Sigmoid colon (tissue), 7 donors: ENCODE data around the gene DVL3. TPM values are rescaled to one million over a fixed set of nuclear protein-coding genes. Genes with fewer than 3 reads are reported as not detected.

Experiments used
- DNase-seq: peaks from one replicate; pipeline ENCODE4 v3.0.0-alpha.2; 2019
- H3K27ac ChIP-seq, 4 donors: fragments of 200-600 bp; sonication (generic); one replicate each; pipeline ENCODE4 v1.5.1; 2016 to 2019; ENCODE audit warnings: mild to moderate bottlenecking in 1 of 4
- H3K27me3 ChIP-seq, 3 donors: fragments of 200-600 bp; sonication (generic); one replicate each; pipeline ENCODE4 v1.5.1; 2019; ENCODE audit warnings: mild to moderate bottlenecking in 1 of 3
- H3K36me3 ChIP-seq, 4 donors: fragments of 200-600 bp; sonication (generic); one replicate each; pipeline ENCODE4 v1.5.1; 2016 to 2019
- H3K4me1 ChIP-seq, 4 donors: fragments of 200-600 bp; sonication (generic); one replicate each; pipeline ENCODE4 v1.5.1; 2017 to 2019
- H3K4me3 ChIP-seq, 4 donors: fragments of 200-600 bp; sonication (generic); one replicate each; pipeline ENCODE4 v1.5.1; 2017 to 2019; ENCODE audit warnings: mild to moderate bottlenecking in 2 of 4, moderate library complexity in 1 of 4
- H3K9me3 ChIP-seq, 4 donors: fragments of 200-600 bp in 3 of 4; sonication (generic) in 3 of 4; one replicate each; pipeline versions ENCODE4 v1.5.1 to v1.6.1; 2013 to 2019
- EP300 ChIP-seq, 4 donors: sonication (generic); formaldehyde crosslinking; IDR thresholded peaks; one replicate each; pipeline ENCODE4 v1.6.1; 2017; ENCODE audit warnings: antibody characterized with exemption in 4 of 4
- POLR2A ChIP-seq, 2 donors: fragments of 450-650 bp; IDR thresholded peaks; one replicate each; pipeline ENCODE4 v1.6.1; 2016; ENCODE audit warnings: antibody characterized with exemption in 2 of 2, mild to moderate bottlenecking in 2 of 2, moderate library complexity in 2 of 2
- POLR2AphosphoS5 ChIP-seq, 4 donors: sonication (generic); formaldehyde crosslinking; IDR thresholded peaks; one replicate each; pipeline ENCODE4 v1.6.1; 2017; ENCODE audit warnings: antibody characterized with exemption in 4 of 4
- WGBS, 2 donors: extraction: QIAGEN DNeasy Blood & Tissue Kit; methylation state at CpG; one replicate each; pipeline ENCODE4 v1.1.7; 2013; 5-methylcytosine and 5-hydroxymethylcytosine counted together
- intact Hi-C: fragments of 100-400 bp; cut with DNase I; formaldehyde crosslinking; loops from one replicate; pipeline ENCODE4 v1.15.1; 2023
- polyA plus RNA-seq, 3 donors: library from polyadenylated mRNA; stranded (reverse); fragments of 200-250 nt; gene quantifications; one replicate each; pipeline ENCODE4 v1.2.3, GENCODE V29; 2013
- total RNA-seq, 4 donors: library from RNA; depleted of rRNA; stranded (reverse); fragments of >200 nt; gene quantifications; one replicate each; pipeline ENCODE4 v1.1.0, GENCODE V29; 2016
- TF ChIP-seq, protein P1 (sequence below), 4 experiments: fragments of 450-650 bp in 3 of 4; fragments of 200-600 bp in 1 of 4; IDR thresholded peaks; one replicate each; pipeline ENCODE4 v1.5.1; 2016 to 2019; ENCODE audit warnings: antibody characterized with exemption in 4 of 4, mild to moderate bottlenecking in 3 of 4, moderate library complexity in 2 of 4
- donor health status: healthy with polysubstance abuse.
- donor health status: Bipolar disorder and iron deficiency.
- donor health status: healthy.

The DVL3 gene
- total and polyA plus RNA-seq, 7 donors = 15.0 to 71.2 (median 40.8) TPM

GRCh38 chr3:184186902-184187207 lies 31.7 kb downstream of the DVL3 start:
- intact Hi-C loops = loop anchor here (2.0 to 5.0 kb wide), 4 partner anchors 52 to 170 kb away; partner anchors contain the start of genes ABCC5, ALG3, EEF1AKMT4 and EIF2B5
- Histone ChIP-seq H3K27ac (peak overlapping the region; percentile 87 to 90 (median 88)), H3K4me1 (peaks cover 0 to 37% (median 29%) of the 10 kb centered on the region in 4 donors), H3K27me3 (no peaks in the 10 kb centered on the region), H3K36me3 (peaks cover 36 to 76% (median 63%) of the 10 kb centered on the region in 4 donors), H3K4me3 (peak overlapping the region; percentile 71 to 98 (median 96)), H3K9me3 (no peaks in the 10 kb centered on the region)
- TF ChIP-seq, protein P1, sequence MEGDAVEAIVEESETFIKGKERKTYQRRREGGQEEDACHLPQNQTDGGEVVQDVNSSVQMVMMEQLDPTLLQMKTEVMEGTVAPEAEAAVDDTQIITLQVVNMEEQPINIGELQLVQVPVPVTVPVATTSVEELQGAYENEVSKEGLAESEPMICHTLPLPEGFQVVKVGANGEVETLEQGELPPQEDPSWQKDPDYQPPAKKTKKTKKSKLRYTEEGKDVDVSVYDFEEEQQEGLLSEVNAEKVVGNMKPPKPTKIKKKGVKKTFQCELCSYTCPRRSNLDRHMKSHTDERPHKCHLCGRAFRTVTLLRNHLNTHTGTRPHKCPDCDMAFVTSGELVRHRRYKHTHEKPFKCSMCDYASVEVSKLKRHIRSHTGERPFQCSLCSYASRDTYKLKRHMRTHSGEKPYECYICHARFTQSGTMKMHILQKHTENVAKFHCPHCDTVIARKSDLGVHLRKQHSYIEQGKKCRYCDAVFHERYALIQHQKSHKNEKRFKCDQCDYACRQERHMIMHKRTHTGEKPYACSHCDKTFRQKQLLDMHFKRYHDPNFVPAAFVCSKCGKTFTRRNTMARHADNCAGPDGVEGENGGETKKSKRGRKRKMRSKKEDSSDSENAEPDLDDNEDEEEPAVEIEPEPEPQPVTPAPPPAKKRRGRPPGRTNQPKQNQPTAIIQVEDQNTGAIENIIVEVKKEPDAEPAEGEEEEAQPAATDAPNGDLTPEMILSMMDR (IDR thresholded peaks at IDR 0.05) = no peak
- TF ChIP-seq POLR2A (IDR thresholded peaks at IDR 0.05) (no peak), EP300 (IDR thresholded peaks at IDR 0.05) (no peak), POLR2AphosphoS5 (IDR thresholded peaks at IDR 0.05) (no peak)
- DNase-seq = no peak
- 8 to 16% methylated on average over 3 of the region's 3 CpGs for WGBS, 2 donors

DNA sequence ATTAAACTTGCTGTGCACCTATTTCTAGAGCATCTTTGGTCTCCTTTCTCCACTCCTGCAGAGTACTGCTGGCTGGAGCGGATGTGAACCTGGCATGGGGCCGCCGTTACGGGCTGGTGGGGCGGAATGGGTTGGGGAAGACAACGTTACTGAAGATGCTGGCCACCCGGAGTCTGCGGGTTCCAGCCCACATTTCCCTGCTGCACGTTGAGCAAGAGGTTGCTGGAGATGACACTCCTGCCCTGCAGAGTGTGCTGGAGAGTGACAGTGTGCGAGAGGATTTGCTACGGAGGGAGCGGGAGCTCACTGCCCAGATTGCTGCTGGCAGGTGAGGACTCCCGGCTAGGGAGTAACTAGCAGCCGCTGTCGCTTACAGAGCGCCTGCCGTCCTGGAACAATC lies 32.9 kb downstream of the DVL3 start:
- DNase-seq = no peak
- WGBS, 2 donors = 94 to 95% methylated on average over 17 of the region's 17 CpGs
- Histone ChIP-seq H3K27ac (no peak overlapping the region), H3K9me3 (no peaks in the 10 kb centered on the region), H3K4me1 (peaks cover 0 to 37% (median 29%) of the 10 kb centered on the region in 4 donors), H3K36me3 (peaks cover 38 to 76% (median 63%) of the 10 kb centered on the region in 4 donors), H3K4me3 (no peak overlapping the region), H3K27me3 (no peaks in the 10 kb centered on the region)
- intact Hi-C loops = loop anchor here (5.0 kb wide), 3 partner anchors 59 to 171 kb away; partner anchors contain the start of genes ABCC5, ALG3, EEF1AKMT4 and PSMD2
- TF ChIP-seq POLR2AphosphoS5 (IDR thresholded peaks at IDR 0.05) = no peak
- no peak for TF ChIP-seq EP300 (IDR thresholded peaks at IDR 0.05)
- no peak for TF ChIP-seq POLR2A (IDR thresholded peaks at IDR 0.05)
- TF ChIP-seq, protein P1 (IDR thresholded peaks at IDR 0.05) = no peak

DNA sequence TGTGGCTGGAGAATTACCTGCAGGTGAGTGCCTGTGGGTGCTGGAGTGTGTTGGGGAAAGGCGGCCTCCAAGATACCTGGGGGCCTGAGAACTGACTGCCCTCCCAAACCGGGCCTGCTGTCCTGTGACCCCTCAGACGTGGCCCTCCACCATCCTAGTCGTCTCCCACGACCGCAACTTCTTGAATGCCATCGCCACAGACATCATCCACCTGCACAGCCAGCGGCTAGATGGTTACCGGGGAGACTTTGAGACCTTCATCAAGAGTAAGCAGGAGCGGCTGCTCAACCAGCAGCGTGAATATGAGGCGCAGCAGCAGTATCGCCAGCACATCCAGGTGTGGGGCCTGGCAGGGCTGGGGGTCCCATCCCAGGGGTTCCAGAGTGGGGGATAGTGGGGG lies 34.2 kb downstream of the DVL3 start:
- H3K4me1 ChIP-seq = peaks cover 0 to 37% (median 29%) of the 10 kb centered on the region in 4 donors
- H3K4me3 ChIP-seq = no peak overlapping the region
- DNase-seq = no peak
- H3K36me3 ChIP-seq = peaks cover 36 to 76% (median 64%) of the 10 kb centered on the region in 4 donors
- TF ChIP-seq POLR2A (IDR thresholded peaks at IDR 0.05) (no peak), EP300 (IDR thresholded peaks at IDR 0.05) (no peak), POLR2AphosphoS5 (IDR thresholded peaks at IDR 0.05) (no peak)
- TF ChIP-seq, protein P1 (IDR thresholded peaks at IDR 0.05) = no peak
- H3K9me3 ChIP-seq = no peaks in the 10 kb centered on the region
- WGBS, 2 donors = 95 to 96% methylated on average over 13 of the region's 13 CpGs
- H3K27me3 ChIP-seq = no peaks in the 10 kb centered on the region
- no peak overlapping the region for H3K27ac ChIP-seq
- intact Hi-C loops = loop anchor here (5.0 kb wide), 3 partner anchors 58 to 172 kb away; partner anchors contain the start of genes ABCC5, ALG3, EEF1AKMT4 and PSMD2

- H3K9me3 ChIP-seq = no peaks in the 10 kb centered on the region
- DNase-seq = no peak
- H3K4me3 ChIP-seq = no peak overlapping the region
- H3K27me3 ChIP-seq = no peaks in the 10 kb centered on the region
- peaks cover 0 to 10% (median 9%) of the 10 kb centered on the region in 4 donors for H3K4me1 ChIP-seq
- TF ChIP-seq, protein P1 (IDR thresholded peaks at IDR 0.05) = no peak
- TF ChIP-seq EP300 (IDR thresholded peaks at IDR 0.05) = no peak
- no peak for TF ChIP-seq POLR2A (IDR thresholded peaks at IDR 0.05)
- TF ChIP-seq POLR2AphosphoS5 (IDR thresholded peaks at IDR 0.05) = no peak
- no peak overlapping the region for H3K27ac ChIP-seq
- intact Hi-C loops = no loop called here
- peaks cover 35 to 89% (median 69%) of the 10 kb centered on the region in 4 donors for H3K36me3 ChIP-seq
- WGBS, 2 donors = 94 to 96% methylated on average over 10 of the region's 10 CpGs
Observed at GRCh38 chr3:184192889-184193288, 37.7 kb downstream of the DVL3 start.
